HG03469 (cell line): ENCODE results near the gene ARL6IP6.

Source experiments
- ATAC-seq: cut with Tn5 transposase; IDR thresholded peaks from one replicate; pipeline ENCODE4 v1.9.1; 2021; ENCODE audit warnings: mild to moderate bottlenecking, moderate library complexity, moderate number of reproducible peaks; ENCODE audit not compliant: unreplicated experiment

ARL6IP6 gene

GRCh38 chr2:152718076-152718908 lies at the start of gene ARL6IP6:
TSS of gene ARL6IP6 (plus strand) at chr2:152718620. CDS start at chr2:152718625, 5 bp downstream.
- peak; percentile 49 for ATAC-seq

GRCh38 chr2:152674334-152674733 lies 44.1 kb upstream of the ARL6IP6 start:
- ATAC-seq: no peak

DNA sequence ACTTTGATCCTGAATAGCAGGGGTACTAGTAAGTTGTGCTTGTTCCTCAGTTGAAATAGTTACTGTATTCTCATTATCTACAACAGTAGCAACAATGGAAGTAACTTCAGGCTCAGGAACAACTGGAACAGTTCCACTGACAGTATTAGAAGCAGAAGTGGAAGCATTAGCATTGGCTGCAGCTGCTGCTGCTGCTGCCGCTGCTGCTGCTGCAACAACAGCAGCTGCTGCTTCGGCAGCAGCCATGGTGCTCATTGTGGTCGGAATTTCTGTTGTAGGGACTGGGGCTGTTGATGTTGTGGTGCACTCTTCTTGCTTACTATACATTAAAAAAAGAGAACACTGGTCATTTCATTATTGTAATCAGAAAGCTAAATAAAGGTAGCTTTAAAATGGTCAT lies 42.0 kb upstream of the ARL6IP6 start:
- no peak for ATAC-seq

DNA sequence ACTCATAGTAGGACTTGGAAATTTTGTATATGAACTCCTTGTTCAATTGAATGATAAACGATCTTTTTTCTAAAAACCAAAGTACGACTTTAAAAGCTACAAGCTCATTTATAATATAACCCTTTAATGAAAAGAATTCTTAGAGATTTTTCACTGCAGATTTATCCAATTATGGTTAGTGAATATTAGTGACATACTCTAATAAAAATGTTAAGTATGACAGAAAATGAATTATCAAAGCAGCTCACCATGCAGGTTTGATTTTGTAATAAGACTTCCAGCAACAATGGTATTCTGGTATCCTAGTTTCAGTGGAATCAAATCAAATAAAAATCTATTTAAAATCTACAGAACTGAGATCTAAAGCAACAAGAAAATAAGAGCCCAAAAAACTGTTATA lies 39.6 kb upstream of the ARL6IP6 start:
- ATAC-seq: no peak

DNA sequence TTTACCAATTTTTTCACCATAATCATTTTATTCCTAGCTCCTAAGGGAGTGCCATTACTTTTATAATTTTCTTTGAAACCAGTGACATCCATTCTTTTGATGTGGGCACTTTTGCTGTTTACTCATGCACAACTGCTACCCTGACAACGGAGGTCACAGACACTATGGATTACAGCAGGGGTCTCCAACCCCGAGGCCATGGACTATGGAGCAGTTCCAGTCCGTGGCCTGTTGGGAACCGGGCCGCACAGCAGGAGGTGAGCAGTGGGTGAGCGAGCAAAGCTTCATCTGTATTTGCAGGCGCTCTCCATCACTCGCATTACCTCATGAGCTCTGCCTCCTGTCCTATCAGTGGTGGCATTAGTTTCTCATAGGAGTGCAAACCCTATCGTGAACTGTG lies 35.8 kb upstream of the ARL6IP6 start:
- no peak for ATAC-seq

DNA sequence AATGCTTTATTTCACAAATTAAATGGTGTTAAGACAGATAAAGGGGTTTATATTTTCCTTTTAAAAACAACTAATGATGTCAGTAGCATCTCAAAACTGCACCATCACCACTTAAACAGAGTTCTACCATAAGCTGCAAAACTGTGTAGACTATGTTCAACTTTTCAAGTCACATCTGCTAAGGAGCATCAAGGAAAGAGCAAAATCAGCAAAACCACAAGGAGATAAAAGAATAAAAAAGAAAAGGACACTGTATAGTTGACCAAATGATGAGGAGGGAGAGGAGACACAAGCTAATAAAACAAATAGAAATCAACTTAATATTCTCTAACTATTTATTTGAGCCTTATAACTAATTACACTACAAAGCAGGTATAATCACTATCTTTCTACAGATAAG lies 35.0 kb upstream of the ARL6IP6 start:
- no peak for ATAC-seq

- ATAC-seq: no peak
Observed at GRCh38 chr2:152686321-152686720, 32.1 kb upstream of the ARL6IP6 start.

- peak; percentile 89 for ATAC-seq
Observed at GRCh38 chr2:152693033-152693432, 25.4 kb upstream of the ARL6IP6 start.

- peak; percentile 27 for ATAC-seq
Observed at GRCh38 chr2:152694161-152694661, 24.2 kb upstream of the ARL6IP6 start.

DNA sequence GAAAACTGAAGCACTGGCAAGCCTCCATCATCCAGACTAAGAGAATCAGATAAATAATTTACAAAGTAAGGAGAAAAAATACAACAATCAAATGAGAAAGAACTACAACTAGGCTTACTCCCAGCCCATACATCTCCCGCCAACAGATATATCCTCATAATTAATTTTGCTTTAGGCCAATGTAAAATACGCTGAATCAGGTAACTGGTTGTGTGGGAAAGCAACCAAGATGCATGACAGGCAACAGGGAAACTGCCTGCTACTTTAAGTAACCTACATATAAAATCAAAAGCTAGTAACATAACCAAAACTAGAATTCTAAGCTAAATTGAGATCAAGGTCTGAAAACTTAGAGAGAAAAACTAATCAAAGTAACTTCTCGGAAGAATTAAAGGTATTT lies 22.7 kb upstream of the ARL6IP6 start:
- no peak for ATAC-seq

- ATAC-seq: no peak
Observed at GRCh38 chr2:152696476-152696875, 21.9 kb upstream of the ARL6IP6 start.

GRCh38 chr2:152701198-152701597 lies 17.2 kb upstream of the ARL6IP6 start:
- no peak for ATAC-seq

DNA sequence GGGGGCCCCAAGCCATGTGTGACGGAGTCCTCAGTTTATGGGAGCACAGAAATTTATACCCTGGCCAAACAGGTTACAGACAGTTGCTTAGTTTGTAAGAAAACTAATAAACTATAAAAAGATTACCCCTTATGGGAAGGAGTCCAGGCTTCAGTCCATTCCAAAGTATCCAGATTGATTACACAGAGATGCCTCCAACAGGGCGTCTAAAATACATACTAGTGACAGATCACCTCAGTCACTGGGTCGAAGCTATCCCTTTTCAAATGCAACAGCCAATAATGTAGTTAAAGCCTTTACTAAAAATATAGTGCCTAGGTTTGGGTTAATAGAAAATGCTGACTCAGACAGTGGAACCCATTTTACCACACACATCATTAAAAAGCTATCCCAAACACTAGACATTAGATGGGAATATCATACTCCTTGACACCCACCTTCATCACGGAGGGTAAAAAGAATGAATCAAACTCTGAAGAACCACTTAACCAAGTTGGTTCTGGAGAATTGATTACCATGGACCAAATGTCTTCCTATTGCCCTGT lies 11.9 kb upstream of the ARL6IP6 start:
- ATAC-seq: no peak

GRCh38 chr2:152708742-152709141 lies 9.7 kb upstream of the ARL6IP6 start:
- no peak for ATAC-seq

DNA sequence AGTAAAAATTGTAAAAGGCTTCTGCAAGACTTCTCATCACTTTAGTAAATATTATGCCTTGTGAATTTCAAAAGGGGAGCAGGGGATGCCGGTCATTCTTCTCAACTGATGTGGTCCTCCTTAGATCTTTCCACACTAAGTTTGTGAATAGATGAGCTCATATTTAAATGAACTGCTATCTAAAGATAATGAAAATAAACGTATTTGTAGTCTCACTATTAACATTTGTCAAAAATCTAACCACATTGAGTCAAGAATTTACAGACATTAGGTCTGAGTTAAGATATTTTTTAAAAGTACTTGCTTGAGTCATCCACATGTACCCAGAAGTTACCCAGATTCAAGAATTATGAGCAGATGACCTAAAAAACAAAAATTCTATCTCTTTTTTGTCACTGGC lies 7.7 kb upstream of the ARL6IP6 start:
- no peak for ATAC-seq

- ATAC-seq: no peak
Observed at GRCh38 chr2:152715112-152715511, 3.3 kb upstream of the ARL6IP6 start.

- ATAC-seq: no peak
Observed at GRCh38 chr2:152715854-152716428, 2.5 kb upstream of the ARL6IP6 start.

- ATAC-seq: no peak
Observed at GRCh38 chr2:152716805-152717227, 1.6 kb upstream of the ARL6IP6 start.

GRCh38 chr2:152717228-152718075 lies 968 bp upstream of the ARL6IP6 start, which contains the start of gene PRPF40A:
TSS of gene PRPF40A (minus strand) at chr2:152717461. CDS start at chr2:152717439, 22 bp downstream.
- peak; percentile 72 for ATAC-seq

- ATAC-seq: peak; percentile 15
Observed at GRCh38 chr2:152718909-152719645, 657 bp downstream of the ARL6IP6 start.
